Measurements from ENCODE around the gene RHBG.

DNA sequence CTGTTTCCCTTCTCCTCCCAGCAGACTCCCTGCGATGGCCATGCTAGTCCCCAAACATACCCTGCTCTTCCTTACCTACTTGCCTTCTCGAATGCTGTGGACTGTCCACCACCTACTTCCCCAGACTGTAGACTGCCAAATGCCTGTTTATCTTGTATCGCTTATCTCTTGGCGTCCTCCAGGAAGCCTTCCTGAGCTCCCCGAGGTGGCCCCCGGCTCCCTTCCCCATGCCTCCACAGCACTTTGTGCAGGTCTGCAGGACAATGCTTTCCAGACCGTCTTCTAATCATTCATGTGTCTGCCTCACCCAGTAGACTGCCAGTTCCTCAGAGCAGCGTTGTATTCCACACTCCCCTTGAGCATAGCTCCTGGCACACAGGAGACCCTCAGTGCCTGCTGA, 41.7 kb downstream of the RHBG start:
- no peak for TF ChIP-seq CTCF (IDR thresholded peaks at IDR 0.05; ENCODE audit: poor library complexity)
- TF ChIP-seq EZH2 (IDR thresholded peaks at IDR 0.05; ENCODE audit: borderline replicate concordance), result no peak

All from hepatocyte (in vitro differentiated cells).